ENCODE measurements around the gene GABARAPL2.

GABARAPL2 gene

GRCh38 chr16:75593308-75593707 lies 27.1 kb downstream of the GABARAPL2 start:
- no peak for DNase-seq

- DNase-seq, result peak; percentile 85
Measured at GRCh38 chr16:75593825-75594820, 27.9 kb downstream of the GABARAPL2 start.

- DNase-seq, result no peak
Measured at GRCh38 chr16:75599452-75600277, 33.5 kb downstream of the GABARAPL2 start.

GRCh38 chr16:75603241-75603640 lies 37.1 kb downstream of the GABARAPL2 start:
- no peak for DNase-seq

GRCh38 chr16:75606507-75606906 lies 40.3 kb downstream of the GABARAPL2 start:
- no peak for DNase-seq

- DNase-seq, result no peak
Measured at GRCh38 chr16:75614066-75614897, 48.1 kb downstream of the GABARAPL2 start.

GRCh38 chr16:75615619-75616018 lies 49.4 kb downstream of the GABARAPL2 start:
- DNase-seq, result no peak

- no peak for DNase-seq
Measured at GRCh38 chr16:75616521-75617010, 50.4 kb downstream of the GABARAPL2 start.

- DNase-seq, result no peak
Measured at GRCh38 chr16:75617121-75617520, 50.9 kb downstream of the GABARAPL2 start.

GRCh38 chr16:75618780-75619179 lies 52.6 kb downstream of the GABARAPL2 start:
- DNase-seq, result no peak

GRCh38 chr16:75620326-75621169 lies 54.4 kb downstream of the GABARAPL2 start:
- no peak for DNase-seq

GRCh38 chr16:75621170-75621477 lies 54.9 kb downstream of the GABARAPL2 start:
- peak; percentile 41 for DNase-seq

- peak; percentile 98 for DNase-seq
Measured at GRCh38 chr16:75622761-75623605, 56.8 kb downstream of the GABARAPL2 start, which contains the start of gene ADAT1. TSS of gene ADAT1 (minus strand) at chr16:75623281. CDS start at chr16:75620799, 2,482 bp downstream.

- peak; percentile 6 for DNase-seq
Measured at GRCh38 chr16:75624921-75625334, 58.7 kb downstream of the GABARAPL2 start.

- no peak for DNase-seq
Measured at GRCh38 chr16:75626806-75627205, 60.6 kb downstream of the GABARAPL2 start.

Measured in DMS53 (cell line).